ENCODE measurements around the gene MYO15A.
A peak's percentile ranks its signal among the peaks of the same experiment; 100 is the strongest.
"Not testable (repeated sequence)": the region's sequence is repeated elsewhere in the genome, so short reads cannot be mapped to it uniquely, and the experiment has no call there.

The MYO15A gene

GRCh38 chr17:18187226-18187625 lies 78.7 kb downstream of the MYO15A start:
- no peak for DNase-seq

GRCh38 chr17:18187821-18188761 lies 79.5 kb downstream of the MYO15A start:
- no peak for DNase-seq

- DNase-seq, result no peak
Measured at GRCh38 chr17:18190628-18191235, 82.2 kb downstream of the MYO15A start.

- no peak for DNase-seq
Measured at GRCh38 chr17:18191236-18191667, 82.7 kb downstream of the MYO15A start.

GRCh38 chr17:18191967-18192366 lies 83.4 kb downstream of the MYO15A start:
- DNase-seq, result no peak

GRCh38 chr17:18194394-18194793 lies 85.8 kb downstream of the MYO15A start:
- no peak for DNase-seq

GRCh38 chr17:18194804-18195203 lies 86.2 kb downstream of the MYO15A start:
- DNase-seq, result no peak

- DNase-seq, result no peak
Measured at GRCh38 chr17:18195246-18195645, 86.7 kb downstream of the MYO15A start.

GRCh38 chr17:18197535-18198194 lies 89.1 kb downstream of the MYO15A start:
- DNase-seq, result no peak

- no peak for DNase-seq
Measured at GRCh38 chr17:18198530-18198929, 90.0 kb downstream of the MYO15A start.

- DNase-seq, result no peak
Measured at GRCh38 chr17:18201108-18201507, 92.6 kb downstream of the MYO15A start.

- DNase-seq, result no peak
Measured at GRCh38 chr17:18203308-18203707, 94.8 kb downstream of the MYO15A start.

- no peak for DNase-seq
Measured at GRCh38 chr17:18205861-18206260, 97.3 kb downstream of the MYO15A start.

- no peak for DNase-seq
Measured at GRCh38 chr17:18206962-18207361, 98.4 kb downstream of the MYO15A start.

- no peak for DNase-seq
Measured at GRCh38 chr17:18208092-18208491, 99.5 kb downstream of the MYO15A start.

- DNase-seq, result no peak
Measured at GRCh38 chr17:18213666-18214270, 105.2 kb downstream of the MYO15A start.

- not testable (repeated sequence) for DNase-seq
Measured at GRCh38 chr17:18216906-18217305, 108.3 kb downstream of the MYO15A start.

GRCh38 chr17:18217412-18218015 lies 109.0 kb downstream of the MYO15A start:
- DNase-seq, result peak; percentile 2 to 8

- no peak for DNase-seq
Measured at GRCh38 chr17:18218756-18219415, 110.3 kb downstream of the MYO15A start.

GRCh38 chr17:18224053-18224386 lies 115.5 kb downstream of the MYO15A start:
- no peak for DNase-seq

GRCh38 chr17:18224387-18225120 lies 116.0 kb downstream of the MYO15A start:
- DNase-seq, result no peak

Measured in Kasumi-1 (cell line).